Esophagus muscularis mucosa (tissue), 4 donors: ENCODE measurements around the gene ANKRD44. TPM values are rescaled to one million over a fixed set of nuclear protein-coding genes. Genes with fewer than 3 reads are reported as not detected.
A peak's percentile ranks its signal among the peaks of the same experiment; 100 is the strongest.

Experiments used
- DNase-seq: peaks from one replicate; pipeline ENCODE4 v3.0.0-alpha.2; 2017; ENCODE audit errors: extremely low spot score
- H3K27ac ChIP-seq, 4 donors: fragments of 200-600 bp; sonication (generic); replicated peaks in 1 of 4; 1 replicate in 3 of 4; 2 replicates in 1 of 4; pipeline ENCODE4 v1.5.1; 2016 to 2019; ENCODE audit warnings: mild to moderate bottlenecking in 1 of 4
- H3K27me3 ChIP-seq, 4 donors: fragments of 200-600 bp; sonication (generic); one replicate each; pipeline versions ENCODE4 v1.5.1 to v1.6.0; 2016 to 2019
- H3K36me3 ChIP-seq, 4 donors: fragments of 200-600 bp; sonication (generic); one replicate each; pipeline ENCODE4 v1.5.1; 2016 to 2019
- H3K4me1 ChIP-seq, 4 donors: fragments of 200-600 bp; sonication (generic); one replicate each; pipeline ENCODE4 v1.5.1; 2016 to 2019
- H3K4me3 ChIP-seq, 4 donors: fragments of 200-600 bp; sonication (generic); 1 replicate in 2 of 4; 2 replicates in 2 of 4; pipeline ENCODE4 v1.5.1; 2016 to 2019; ENCODE audit warnings: mild to moderate bottlenecking in 4 of 4, moderate library complexity in 1 of 4
- H3K9me3 ChIP-seq, 4 donors: fragments of 200-600 bp; sonication (generic); 1 replicate in 3 of 4; 2 replicates in 1 of 4; pipeline ENCODE4 v1.5.1; 2016 to 2019
- CTCF ChIP-seq, 3 experiments: fragments of 200-600 bp in 2 of 3; fragments of 450-650 bp in 1 of 3; sonication (generic) in 2 of 3; IDR thresholded peaks; one replicate each; pipeline ENCODE4 v1.5.1; 2017 to 2019; ENCODE audit warnings: antibody characterized with exemption in 3 of 3, mild to moderate bottlenecking in 2 of 3, moderate library complexity in 1 of 3
- EP300 ChIP-seq: sonication (generic); formaldehyde crosslinking; IDR thresholded peaks from one replicate; pipeline ENCODE4 v1.6.1; 2017; ENCODE audit warnings: antibody characterized with exemption
- POLR2A ChIP-seq: fragments of 450-650 bp; IDR thresholded peaks from one replicate; pipeline ENCODE4 v1.6.1; 2017; ENCODE audit warnings: antibody characterized with exemption, moderate library complexity, mild to moderate bottlenecking, low read depth
- POLR2AphosphoS5 ChIP-seq, 2 donors: sonication (generic); formaldehyde crosslinking; IDR thresholded peaks; one replicate each; pipeline ENCODE4 v1.6.1; 2017; ENCODE audit warnings: antibody characterized with exemption in 2 of 2
- WGBS: methylation state at CpG from one replicate; pipeline ENCODE4 v1.1.5; 2018; 5-methylcytosine and 5-hydroxymethylcytosine counted together
- intact Hi-C: fragments of 100-400 bp; cut with DNase I; formaldehyde crosslinking; loops from one replicate; pipeline ENCODE4 v1.15.1; 2023
- total RNA-seq, 4 donors: library from RNA; depleted of rRNA; stranded (reverse); fragments of >200 nt; gene quantifications; one replicate each; pipeline versions ENCODE4 v1.1.0 to v1.2.1, GENCODE V29; 2016

ANKRD44 gene
- total RNA-seq, 4 donors from 2014 or later = 41.4 to 76.6 (median 48.1) TPM

- Histone ChIP-seq H3K4me1 (peaks cover 5 to 73% (median 69%) of the 10 kb centered on the region in 4 donors), H3K9me3 (no peaks in the 10 kb centered on the region), H3K36me3 (no peaks in the 10 kb centered on the region), H3K4me3 (no peak overlapping the region), H3K27me3 (no peaks in the 10 kb centered on the region), H3K27ac (peak overlapping the region in 1 of 4 donors; percentile 4)
- 15% methylated on average over 2 of the region's 2 CpGs for WGBS
- no peak for TF ChIP-seq POLR2A
- no peak for TF ChIP-seq EP300
- no peak for TF ChIP-seq CTCF (IDR thresholded peaks at IDR 0.05)
- TF ChIP-seq POLR2AphosphoS5 (IDR thresholded peaks at IDR 0.05) = no peak
- intact Hi-C loops = no loop called here
- no peak for DNase-seq
These were observed 113.9 kb downstream of the ANKRD44 start for GRCh38 chr2:197196541-197197180.

- H3K4me3 ChIP-seq = no peak overlapping the region
- 14% methylated on average over 3 of the region's 3 CpGs for WGBS
- peak overlapping the region; percentile 45 to 66 (median 59) for H3K27ac ChIP-seq
- intact Hi-C loops = no loop called here
- TF ChIP-seq POLR2A (no peak), POLR2AphosphoS5 (IDR thresholded peaks at IDR 0.05) (no peak), CTCF (IDR thresholded peaks at IDR 0.05) (no peak), EP300 (no peak)
- no peak for DNase-seq
- H3K36me3 ChIP-seq = no peaks in the 10 kb centered on the region
- H3K4me1 ChIP-seq = peaks cover 5 to 75% (median 72%) of the 10 kb centered on the region in 4 donors
- H3K27me3 ChIP-seq = no peaks in the 10 kb centered on the region
- no peaks in the 10 kb centered on the region for H3K9me3 ChIP-seq
These were observed 115.1 kb downstream of the ANKRD44 start for GRCh38 chr2:197195518-197195917.

- Histone ChIP-seq H3K9me3 (no peaks in the 10 kb centered on the region), H3K27me3 (no peaks in the 10 kb centered on the region), H3K36me3 (no peaks in the 10 kb centered on the region), H3K4me3 (no peak overlapping the region), H3K4me1 (peaks cover 5 to 64% (median 54%) of the 10 kb centered on the region in 4 donors), H3K27ac (no peak overlapping the region)
- TF ChIP-seq CTCF (IDR thresholded peaks at IDR 0.05) (no peak), EP300 (no peak), POLR2AphosphoS5 (IDR thresholded peaks at IDR 0.05) (no peak), POLR2A (no peak)
- 77% methylated on average over 2 of the region's 2 CpGs for WGBS
- intact Hi-C loops = loop anchor here (2.0 to 5.0 kb wide), 3 partner anchors 65 to 185 kb away; partner anchors contain the start of gene ANKRD44
- DNase-seq = peak; percentile 19
These were observed 118.6 kb downstream of the ANKRD44 start for GRCh38 chr2:197191940-197192322.

GRCh38 chr2:197191177-197191939, 119.2 kb downstream of the ANKRD44 start:
- Histone ChIP-seq H3K9me3 (no peaks in the 10 kb centered on the region), H3K27ac (no peak overlapping the region), H3K36me3 (no peaks in the 10 kb centered on the region), H3K4me1 (peaks cover 5 to 58% (median 48%) of the 10 kb centered on the region in 4 donors), H3K27me3 (no peaks in the 10 kb centered on the region), H3K4me3 (no peak overlapping the region)
- no peak for TF ChIP-seq EP300
- no peak for TF ChIP-seq POLR2A
- TF ChIP-seq POLR2AphosphoS5 (IDR thresholded peaks at IDR 0.05) = no peak
- peak; percentile 64 to 70 (median 66) for TF ChIP-seq CTCF (IDR thresholded peaks at IDR 0.05)
- WGBS = 57% methylated on average over 4 of the region's 4 CpGs
- intact Hi-C loops = loop anchor here (2.0 to 5.0 kb wide), 3 partner anchors 66 to 186 kb away; partner anchors contain the start of gene ANKRD44
- DNase-seq = no peak
